ENCODE results near the gene PTRH1. TPM values are rescaled to one million over a fixed set of nuclear protein-coding genes. Genes with fewer than 3 reads are reported as not detected.
A peak's percentile ranks its signal among the peaks of the same experiment; 100 is the strongest.

PTRH1 gene
- total and polyA plus RNA-seq, 2 of the 13 experiments (the other 11 are each of a cell fraction or from before 2014, with no cell fraction given), result 4.0 to 10.4 TPM

GRCh38 chr9:127734747-127735529 lies 19.5 kb upstream of the PTRH1 start, which contains the start of gene TOR2A (continued):
- TF ChIP-seq FOXP4 (CRISPR knock-in tag; IDR thresholded peaks at IDR 0.05) (0 out of 2 replicates have a peak, but pooled peaks have one; percentile 21), TAF1 (CRISPR knock-in tag; IDR thresholded peaks at IDR 0.05) (peak; percentile 51; the same call in 1 of the 2 replicates), RFX5 (IDR thresholded peaks at IDR 0.05; ENCODE audit: low read depth, low read length) (peak; percentile 95), DNMT3B (CRISPR knock-in tag; conservative IDR thresholded peaks at IDR 0.05) (no peak), TRIM24 (CRISPR knock-in tag; IDR thresholded peaks at IDR 0.05) (no peak), ZNF709 (CRISPR knock-in tag; IDR thresholded peaks at IDR 0.05) (0 out of 2 replicates have a peak, but pooled peaks have one; percentile 36), SIX4 (CRISPR knock-in tag; IDR thresholded peaks at IDR 0.05) (no peak), SMAD9 (CRISPR knock-in tag; IDR thresholded peaks at IDR 0.05) (no peak), ELF3 (CRISPR knock-in tag; IDR thresholded peaks at IDR 0.05) (peak; percentile 57), ZNF430 (CRISPR knock-in tag; IDR thresholded peaks at IDR 0.05) (no peak), ZNF446 (CRISPR knock-in tag; IDR thresholded peaks at IDR 0.05) (no peak), SMARCE1 (IDR thresholded peaks at IDR 0.05; ENCODE audit: borderline replicate concordance) (no peak), ZFP36L1 (CRISPR knock-in tag; IDR thresholded peaks at IDR 0.05) (no peak; the same call in 1 of the 2 replicates), FOXM1 (CRISPR knock-in tag; IDR thresholded peaks at IDR 0.05) (no peak), LBX2 (CRISPR knock-in tag; IDR thresholded peaks at IDR 0.05; ENCODE audit: borderline replicate concordance) (0 out of 2 replicates have a peak, but pooled peaks have one; percentile 26), ATF5 (CRISPR knock-in tag; IDR thresholded peaks at IDR 0.05; ENCODE audit: low read depth) (no peak), ELF1 (CRISPR knock-in tag; IDR thresholded peaks at IDR 0.05) (peak; percentile 82), MNT (IDR thresholded peaks at IDR 0.05) (peak; percentile 30; the same call in 1 of the 2 replicates), HBP1 (CRISPR knock-in tag; IDR thresholded peaks at IDR 0.05; ENCODE audit: low read depth) (peak; percentile 11; the same call in 1 of the 2 replicates), HINFP (CRISPR knock-in tag; IDR thresholded peaks at IDR 0.05; ENCODE audit: low read depth) (peak; percentile 79; the same call in 1 of the 2 replicates), ZFAT (CRISPR knock-in tag; conservative IDR thresholded peaks at IDR 0.05) (no peak)
